ENCODE results near the gene LANCL3. TPM values are rescaled to one million over a fixed set of nuclear protein-coding genes. Genes with fewer than 3 reads are reported as not detected.

The LANCL3 gene
- total RNA-seq, 4 donors from 2014 or later, result 1.9 to 6.6 (median 3.3) TPM

DNA sequence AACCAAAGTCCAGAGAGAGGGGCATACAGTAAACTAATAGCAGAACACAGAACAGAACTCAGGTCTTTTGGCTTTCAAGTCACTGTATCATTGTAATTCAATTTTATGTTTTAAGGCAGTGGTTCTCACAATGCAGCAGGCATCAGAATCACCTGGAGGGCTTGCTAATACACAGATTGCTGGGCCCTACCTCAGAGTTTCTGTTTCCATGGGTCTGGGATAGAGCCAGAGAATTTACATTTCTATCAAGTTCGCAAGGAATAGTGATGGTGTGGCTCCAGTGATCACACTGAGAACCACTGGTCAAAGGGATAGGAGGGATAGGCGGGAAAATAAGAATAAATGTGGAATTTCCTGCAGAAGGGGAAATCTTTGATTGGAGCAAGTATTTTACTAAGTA lies 36.7 kb downstream of the LANCL3 start:
- no peak overlapping the region for H3K4me3 ChIP-seq
- no peaks in the 10 kb centered on the region for H3K36me3 ChIP-seq
- H3K9me3 ChIP-seq, result no peaks in the 10 kb centered on the region
- intact Hi-C loops (cut with DNase I), result no loop called here
- no peak for TF ChIP-seq POLR2A (IDR thresholded peaks at IDR 0.05)
- TF ChIP-seq, protein P1, sequence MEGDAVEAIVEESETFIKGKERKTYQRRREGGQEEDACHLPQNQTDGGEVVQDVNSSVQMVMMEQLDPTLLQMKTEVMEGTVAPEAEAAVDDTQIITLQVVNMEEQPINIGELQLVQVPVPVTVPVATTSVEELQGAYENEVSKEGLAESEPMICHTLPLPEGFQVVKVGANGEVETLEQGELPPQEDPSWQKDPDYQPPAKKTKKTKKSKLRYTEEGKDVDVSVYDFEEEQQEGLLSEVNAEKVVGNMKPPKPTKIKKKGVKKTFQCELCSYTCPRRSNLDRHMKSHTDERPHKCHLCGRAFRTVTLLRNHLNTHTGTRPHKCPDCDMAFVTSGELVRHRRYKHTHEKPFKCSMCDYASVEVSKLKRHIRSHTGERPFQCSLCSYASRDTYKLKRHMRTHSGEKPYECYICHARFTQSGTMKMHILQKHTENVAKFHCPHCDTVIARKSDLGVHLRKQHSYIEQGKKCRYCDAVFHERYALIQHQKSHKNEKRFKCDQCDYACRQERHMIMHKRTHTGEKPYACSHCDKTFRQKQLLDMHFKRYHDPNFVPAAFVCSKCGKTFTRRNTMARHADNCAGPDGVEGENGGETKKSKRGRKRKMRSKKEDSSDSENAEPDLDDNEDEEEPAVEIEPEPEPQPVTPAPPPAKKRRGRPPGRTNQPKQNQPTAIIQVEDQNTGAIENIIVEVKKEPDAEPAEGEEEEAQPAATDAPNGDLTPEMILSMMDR (IDR thresholded peaks at IDR 0.05), result no peak
- peaks cover 0 to 5% (median 0%) of the 10 kb centered on the region in 3 donors for H3K4me1 ChIP-seq
- DNase-seq, result no peak
- no peak overlapping the region for H3K27ac ChIP-seq
- 43 to 93% methylated on average over 2 of the region's 2 CpGs for WGBS, 2 donors
- no peaks in the 10 kb centered on the region for H3K27me3 ChIP-seq

DNA sequence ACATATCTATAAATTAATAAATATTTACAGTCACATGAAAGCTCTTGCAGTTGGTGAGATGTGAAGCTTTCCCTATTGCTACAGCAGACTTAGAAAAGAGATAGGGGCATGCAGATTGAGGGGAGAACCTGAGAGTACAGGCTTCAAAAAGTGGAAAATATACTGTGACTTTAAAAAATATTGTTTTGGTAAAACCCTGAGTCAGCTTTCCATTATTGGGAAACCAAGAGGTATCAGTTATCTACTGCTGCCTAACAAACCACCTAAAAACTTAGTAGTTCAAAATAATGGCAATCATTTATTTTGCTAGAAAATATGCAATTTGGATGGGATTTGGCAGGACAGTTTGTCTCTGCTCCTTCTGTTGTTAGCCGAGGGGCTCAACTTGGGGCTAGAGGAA lies 38.3 kb downstream of the LANCL3 start:
- Histone ChIP-seq H3K27me3 (no peaks in the 10 kb centered on the region), H3K4me1 (peaks cover 0 to 5% (median 0%) of the 10 kb centered on the region in 3 donors), H3K4me3 (no peak overlapping the region), H3K9me3 (no peaks in the 10 kb centered on the region), H3K27ac (no peak overlapping the region), H3K36me3 (no peaks in the 10 kb centered on the region)
- no peak for DNase-seq
- TF ChIP-seq POLR2A (IDR thresholded peaks at IDR 0.05), result no peak
- TF ChIP-seq, protein P1 (IDR thresholded peaks at IDR 0.05), result no peak
- intact Hi-C loops (cut with DNase I), result no loop called here
- WGBS, 2 donors, result 100% methylated on average over 1 of the region's 1 CpG

GRCh38 chrX:37613933-37614332 lies 42.5 kb downstream of the LANCL3 start:
- Histone ChIP-seq H3K27ac (no peak overlapping the region), H3K36me3 (no peaks in the 10 kb centered on the region), H3K27me3 (no peaks in the 10 kb centered on the region), H3K4me3 (no peak overlapping the region), H3K4me1 (no peaks in the 10 kb centered on the region), H3K9me3 (no peaks in the 10 kb centered on the region)
- 64 to 100% methylated on average over 1 of the region's 1 CpG for WGBS, 2 donors
- DNase-seq, result no peak
- TF ChIP-seq, protein P1 (IDR thresholded peaks at IDR 0.05), result no peak
- TF ChIP-seq POLR2A (IDR thresholded peaks at IDR 0.05), result no peak
- intact Hi-C loops (cut with DNase I), result no loop called here

- no peaks in the 10 kb centered on the region for H3K9me3 ChIP-seq
- TF ChIP-seq, protein P1 (IDR thresholded peaks at IDR 0.05), result no peak
- no peak for TF ChIP-seq POLR2A (IDR thresholded peaks at IDR 0.05)
- 33 to 57% methylated on average over 1 of the region's 1 CpG for WGBS, 2 donors
- no peaks in the 10 kb centered on the region for H3K36me3 ChIP-seq
- H3K4me3 ChIP-seq, result no peak overlapping the region
- no peaks in the 10 kb centered on the region for H3K27me3 ChIP-seq
- no peak for DNase-seq
- H3K27ac ChIP-seq, result peak overlapping the region in 2 of 4 donors; percentile 34 to 47
- intact Hi-C loops (cut with DNase I), result no loop called here
- H3K4me1 ChIP-seq, result peaks cover 0 to 12% (median 0%) of the 10 kb centered on the region in 3 donors
Observed at GRCh38 chrX:37627602-37628001, 56.1 kb downstream of the LANCL3 start.

- no peak for TF ChIP-seq POLR2A (IDR thresholded peaks at IDR 0.05)
- TF ChIP-seq, protein P1 (IDR thresholded peaks at IDR 0.05), result no peak
- H3K4me1 ChIP-seq, result no peaks in the 10 kb centered on the region
- H3K27ac ChIP-seq, result no peak overlapping the region
- no peak for DNase-seq
- H3K9me3 ChIP-seq, result no peaks in the 10 kb centered on the region
- no peak overlapping the region for H3K4me3 ChIP-seq
- intact Hi-C loops (cut with DNase I), result no loop called here
- no peaks in the 10 kb centered on the region for H3K36me3 ChIP-seq
- H3K27me3 ChIP-seq, result no peaks in the 10 kb centered on the region
Observed at GRCh38 chrX:37638047-37638446, 66.6 kb downstream of the LANCL3 start.
